Measurements from ENCODE around the gene FBXL17.

Gene FBXL17

GRCh38 chr5:107951309-107951708 is 430.6 kb downstream of the FBXL17 start:
- no peak for DNase-seq (ENCODE audit: low spot score)

GRCh38 chr5:107950776-107951175 is 431.1 kb downstream of the FBXL17 start:
- DNase-seq (ENCODE audit: low spot score), result no peak

GRCh38 chr5:107949688-107950341 is 432.1 kb downstream of the FBXL17 start:
- no peak for DNase-seq (ENCODE audit: low spot score)

- DNase-seq (ENCODE audit: low spot score), result no peak
Measured at GRCh38 chr5:107948377-107948776, 433.5 kb downstream of the FBXL17 start.

GRCh38 chr5:107945061-107945460 is 436.8 kb downstream of the FBXL17 start:
- no peak for DNase-seq (ENCODE audit: low spot score)

GRCh38 chr5:107943923-107944322 is 438.0 kb downstream of the FBXL17 start:
- no peak for DNase-seq (ENCODE audit: low spot score)

- no peak for DNase-seq (ENCODE audit: low spot score)
Measured at GRCh38 chr5:107941036-107941435, 440.9 kb downstream of the FBXL17 start.

GRCh38 chr5:107937651-107938355 is 444.1 kb downstream of the FBXL17 start:
- DNase-seq (ENCODE audit: low spot score), result no peak

- no peak for DNase-seq (ENCODE audit: low spot score)
Measured at GRCh38 chr5:107937204-107937603, 444.7 kb downstream of the FBXL17 start.

- no peak for DNase-seq (ENCODE audit: low spot score)
Measured at GRCh38 chr5:107936515-107936914, 445.4 kb downstream of the FBXL17 start.

GRCh38 chr5:107935645-107936044 is 446.3 kb downstream of the FBXL17 start:
- no peak for DNase-seq (ENCODE audit: low spot score)

GRCh38 chr5:107933326-107933725 is 448.6 kb downstream of the FBXL17 start:
- no peak for DNase-seq (ENCODE audit: low spot score)

- DNase-seq (ENCODE audit: low spot score), result no peak
Measured at GRCh38 chr5:107930891-107931290, 451.0 kb downstream of the FBXL17 start.

- DNase-seq (ENCODE audit: low spot score), result no peak
Measured at GRCh38 chr5:107930092-107930491, 451.8 kb downstream of the FBXL17 start.

GRCh38 chr5:107929080-107929479 is 452.8 kb downstream of the FBXL17 start:
- no peak for DNase-seq (ENCODE audit: low spot score)

GRCh38 chr5:107926121-107926520 is 455.8 kb downstream of the FBXL17 start:
- DNase-seq (ENCODE audit: low spot score), result no peak

GRCh38 chr5:107925200-107925599 is 456.7 kb downstream of the FBXL17 start:
- DNase-seq (ENCODE audit: low spot score), result no peak

- DNase-seq (ENCODE audit: low spot score), result no peak
Measured at GRCh38 chr5:107919969-107920368, 461.9 kb downstream of the FBXL17 start.

- no peak for DNase-seq (ENCODE audit: low spot score)
Measured at GRCh38 chr5:107919361-107919760, 462.5 kb downstream of the FBXL17 start.

GRCh38 chr5:107917983-107918382 is 463.9 kb downstream of the FBXL17 start:
- DNase-seq (ENCODE audit: low spot score), result no peak

GRCh38 chr5:107916731-107917725 is 464.9 kb downstream of the FBXL17 start:
- DNase-seq (ENCODE audit: low spot score), result no peak

- no peak for DNase-seq (ENCODE audit: low spot score)
Measured at GRCh38 chr5:107915176-107915812, 466.6 kb downstream of the FBXL17 start.

Data from Ammon's horn (tissue), 1 donor.